SU-DHL-6 (cell line): ENCODE results near the gene RBFOX2.

Experiments used
- EZH2phosphoT487 ChIP-seq: fragments of 200-600 bp; sonication (generic), shearing (Covaris generic); conservative IDR thresholded peaks from 2 replicates; pipeline ENCODE4 v1.6.1; 2018; ENCODE audit warnings: mild to moderate bottlenecking, antibody characterized with exemption, low read length, moderate library complexity, mixed read lengths
- TF ChIP-seq, protein P1 (sequence below): fragments of 200-600 bp; sonication (generic); IDR thresholded peaks from one replicate; pipeline ENCODE4 v1.5.1; 2017; ENCODE audit warnings: antibody characterized with exemption, mild to moderate bottlenecking, low read length, moderate library complexity; ENCODE audit not compliant: insufficient read depth, poor library complexity, severe bottlenecking

DNA sequence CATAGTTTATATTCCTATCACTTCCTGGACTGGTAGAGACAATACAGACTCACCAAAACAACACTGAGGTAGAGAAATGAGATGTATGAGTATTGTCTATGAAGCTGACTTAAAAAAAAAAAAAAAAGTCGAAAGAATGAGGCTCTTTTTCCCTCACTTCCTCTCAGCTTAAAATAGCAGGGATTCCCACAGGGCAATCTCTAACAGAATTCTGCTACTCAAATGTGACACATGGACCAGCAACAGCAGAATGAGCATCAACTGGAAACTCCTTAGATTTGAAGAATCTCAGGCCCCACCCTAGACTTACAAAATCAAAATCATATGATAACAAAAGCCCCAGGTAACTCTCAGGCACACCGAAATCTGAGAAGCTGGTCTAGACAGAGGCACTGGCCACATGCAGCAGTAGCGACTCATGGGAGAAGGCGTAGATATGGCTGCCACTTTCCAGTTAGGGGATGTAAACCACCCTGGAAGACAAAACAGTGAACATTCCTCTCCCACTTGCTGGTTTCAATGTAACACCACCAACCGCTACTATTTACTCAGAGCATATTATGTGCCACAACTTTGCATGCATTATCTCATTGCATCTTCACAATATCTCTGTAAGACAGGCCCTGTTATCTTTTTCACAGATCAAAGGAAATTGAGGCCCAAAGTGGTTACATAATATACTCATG is 128.0 kb downstream of the RBFOX2 start:
- TF ChIP-seq, protein P1, sequence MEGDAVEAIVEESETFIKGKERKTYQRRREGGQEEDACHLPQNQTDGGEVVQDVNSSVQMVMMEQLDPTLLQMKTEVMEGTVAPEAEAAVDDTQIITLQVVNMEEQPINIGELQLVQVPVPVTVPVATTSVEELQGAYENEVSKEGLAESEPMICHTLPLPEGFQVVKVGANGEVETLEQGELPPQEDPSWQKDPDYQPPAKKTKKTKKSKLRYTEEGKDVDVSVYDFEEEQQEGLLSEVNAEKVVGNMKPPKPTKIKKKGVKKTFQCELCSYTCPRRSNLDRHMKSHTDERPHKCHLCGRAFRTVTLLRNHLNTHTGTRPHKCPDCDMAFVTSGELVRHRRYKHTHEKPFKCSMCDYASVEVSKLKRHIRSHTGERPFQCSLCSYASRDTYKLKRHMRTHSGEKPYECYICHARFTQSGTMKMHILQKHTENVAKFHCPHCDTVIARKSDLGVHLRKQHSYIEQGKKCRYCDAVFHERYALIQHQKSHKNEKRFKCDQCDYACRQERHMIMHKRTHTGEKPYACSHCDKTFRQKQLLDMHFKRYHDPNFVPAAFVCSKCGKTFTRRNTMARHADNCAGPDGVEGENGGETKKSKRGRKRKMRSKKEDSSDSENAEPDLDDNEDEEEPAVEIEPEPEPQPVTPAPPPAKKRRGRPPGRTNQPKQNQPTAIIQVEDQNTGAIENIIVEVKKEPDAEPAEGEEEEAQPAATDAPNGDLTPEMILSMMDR: no peak
- no peak for TF ChIP-seq EZH2phosphoT487
